NCI-H2107 treated with DMSO at 0.1 percent for 48 hours (cell line): Measurements from ENCODE around the gene TMEM184B.
A peak's percentile ranks its signal among the peaks of the same experiment; 100 is the strongest.

ENCODE experiments used
- DNase-seq: peaks from one replicate; lab custom pipeline; 2025; ENCODE audit not compliant: unreplicated experiment; lab: John Stamatoyannopoulos, UW

TMEM184B gene

GRCh38 chr22:38282397-38282796 lies 9.6 kb upstream of the TMEM184B start:
- no peak for DNase-seq

GRCh38 chr22:38276166-38276565 lies 3.4 kb upstream of the TMEM184B start:
- no peak for DNase-seq

GRCh38 chr22:38273135-38273826 lies 471 bp upstream of the TMEM184B start:
- no peak for DNase-seq

GRCh38 chr22:38271927-38272372 lies 860 bp downstream of the TMEM184B start:
- DNase-seq = peak; percentile 36

GRCh38 chr22:38271101-38271500 lies 1.7 kb downstream of the TMEM184B start:
- DNase-seq = no peak

- no peak for DNase-seq
These were observed 2.5 kb downstream of the TMEM184B start for GRCh38 chr22:38270091-38270992.

- DNase-seq = no peak
These were observed 3.3 kb downstream of the TMEM184B start for GRCh38 chr22:38269466-38269865.

- no peak for DNase-seq
These were observed 5.7 kb downstream of the TMEM184B start for GRCh38 chr22:38267086-38267485.

- DNase-seq = no peak
These were observed 6.7 kb downstream of the TMEM184B start for GRCh38 chr22:38266120-38266519.

- DNase-seq = no peak
These were observed 8.4 kb downstream of the TMEM184B start for GRCh38 chr22:38264322-38264843.

GRCh38 chr22:38262051-38262795 lies 10.6 kb downstream of the TMEM184B start:
- DNase-seq = no peak

- DNase-seq = peak; percentile 32
These were observed 11.8 kb downstream of the TMEM184B start for GRCh38 chr22:38260761-38261681.

GRCh38 chr22:38259370-38259769 lies 13.4 kb downstream of the TMEM184B start:
- DNase-seq = no peak

- no peak for DNase-seq
These were observed 13.9 kb downstream of the TMEM184B start for GRCh38 chr22:38258895-38259294.

- peak; percentile 55 for DNase-seq
These were observed 15.1 kb downstream of the TMEM184B start for GRCh38 chr22:38257650-38258250.

- DNase-seq = no peak
These were observed 15.6 kb downstream of the TMEM184B start for GRCh38 chr22:38257181-38257580.

GRCh38 chr22:38255697-38256096 lies 17.1 kb downstream of the TMEM184B start:
- no peak for DNase-seq

- DNase-seq = no peak
These were observed 21.5 kb downstream of the TMEM184B start for GRCh38 chr22:38251341-38251692.

GRCh38 chr22:38250643-38251340 lies 22.0 kb downstream of the TMEM184B start:
- no peak for DNase-seq
